ENCODE measurements around the gene MAP3K15. TPM values are rescaled to one million over a fixed set of nuclear protein-coding genes. Genes with fewer than 3 reads are reported as not detected.

The MAP3K15 gene
- total RNA-seq, 1 donor from 2014 or later = 2.9 TPM

DNA sequence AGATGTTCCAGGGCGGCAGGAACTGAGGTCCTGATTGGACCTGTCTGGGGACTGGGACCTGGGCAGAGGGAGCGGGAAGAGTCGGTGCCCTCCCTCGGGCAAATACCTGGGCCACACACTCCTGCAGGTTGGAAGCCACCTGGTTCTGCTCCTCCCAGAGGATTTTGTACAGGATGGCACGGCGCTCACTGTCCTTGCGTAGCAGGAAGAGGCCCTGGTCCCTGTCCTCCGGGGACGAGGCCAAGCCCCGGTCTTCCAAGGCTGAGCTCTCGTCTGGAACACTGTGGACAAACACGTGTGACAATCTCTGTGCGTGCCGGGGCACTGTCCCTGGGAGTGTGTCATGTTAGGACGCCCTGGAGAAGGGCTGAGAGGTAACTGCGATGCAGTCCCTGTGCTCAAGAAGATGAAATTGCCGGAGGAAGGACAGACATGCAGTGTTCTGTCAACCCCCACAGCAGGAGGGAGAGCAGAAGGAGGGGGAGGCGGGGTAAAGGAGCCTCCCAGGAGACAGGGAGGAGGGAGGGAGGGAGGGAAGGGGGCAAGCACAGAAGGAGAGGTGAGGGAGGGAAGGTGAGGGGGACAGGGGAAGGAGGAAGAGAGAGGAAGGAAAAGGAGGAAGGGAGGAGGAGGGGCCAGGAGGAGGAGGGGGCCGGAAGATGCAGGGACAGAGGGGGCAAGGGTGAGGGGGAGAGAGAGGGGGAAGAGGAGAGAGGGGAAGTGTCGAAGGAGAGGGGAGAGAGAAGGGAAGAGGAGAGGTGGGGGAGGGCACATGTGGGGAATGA, 142.6 kb downstream of the MAP3K15 start:
- Mint-ChIP-seq H3K4me1 (ENCODE audit: unreplicated experiment) (no peaks in the 10 kb centered on the region), H3K4me3 (peak overlapping the region; percentile 86), H3K27ac (peak overlapping the region; percentile 25), H3K27me3 (peaks cover 4% of the 10 kb centered on the region), H3K36me3 (no peaks in the 10 kb centered on the region), H3K9me3 (no peaks in the 10 kb centered on the region)
- TF ChIP-seq, protein P1, sequence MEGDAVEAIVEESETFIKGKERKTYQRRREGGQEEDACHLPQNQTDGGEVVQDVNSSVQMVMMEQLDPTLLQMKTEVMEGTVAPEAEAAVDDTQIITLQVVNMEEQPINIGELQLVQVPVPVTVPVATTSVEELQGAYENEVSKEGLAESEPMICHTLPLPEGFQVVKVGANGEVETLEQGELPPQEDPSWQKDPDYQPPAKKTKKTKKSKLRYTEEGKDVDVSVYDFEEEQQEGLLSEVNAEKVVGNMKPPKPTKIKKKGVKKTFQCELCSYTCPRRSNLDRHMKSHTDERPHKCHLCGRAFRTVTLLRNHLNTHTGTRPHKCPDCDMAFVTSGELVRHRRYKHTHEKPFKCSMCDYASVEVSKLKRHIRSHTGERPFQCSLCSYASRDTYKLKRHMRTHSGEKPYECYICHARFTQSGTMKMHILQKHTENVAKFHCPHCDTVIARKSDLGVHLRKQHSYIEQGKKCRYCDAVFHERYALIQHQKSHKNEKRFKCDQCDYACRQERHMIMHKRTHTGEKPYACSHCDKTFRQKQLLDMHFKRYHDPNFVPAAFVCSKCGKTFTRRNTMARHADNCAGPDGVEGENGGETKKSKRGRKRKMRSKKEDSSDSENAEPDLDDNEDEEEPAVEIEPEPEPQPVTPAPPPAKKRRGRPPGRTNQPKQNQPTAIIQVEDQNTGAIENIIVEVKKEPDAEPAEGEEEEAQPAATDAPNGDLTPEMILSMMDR (conservative IDR thresholded peaks at IDR 0.05) = no peak
- DNase-seq (ENCODE audit: extremely low spot score, unreplicated experiment) = no peak

DNA sequence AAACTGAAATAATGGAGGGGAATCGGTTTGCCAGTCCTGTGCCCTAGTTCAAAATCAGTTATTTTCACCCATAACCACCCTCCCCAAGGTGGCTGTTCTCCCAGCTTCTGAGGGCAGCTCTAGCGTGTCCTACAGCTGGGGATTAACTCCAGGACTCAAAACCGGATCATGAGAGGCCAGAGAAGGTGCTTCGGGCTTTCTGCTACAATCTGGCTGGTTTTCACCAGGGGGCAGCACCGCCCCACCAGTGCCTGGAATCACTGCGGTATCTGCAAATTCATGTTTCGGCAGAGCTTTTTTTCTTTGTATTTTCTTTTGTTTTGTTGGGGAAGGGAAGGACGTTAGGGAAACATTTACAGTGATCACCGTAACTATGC, 143.2 kb downstream of the MAP3K15 start:
- Mint-ChIP-seq H3K36me3 (no peaks in the 10 kb centered on the region), H3K4me1 (ENCODE audit: unreplicated experiment) (no peaks in the 10 kb centered on the region), H3K4me3 (peak overlapping the region; percentile 86), H3K9me3 (no peaks in the 10 kb centered on the region), H3K27me3 (peaks cover 4% of the 10 kb centered on the region), H3K27ac (peak overlapping the region; percentile 25)
- TF ChIP-seq, protein P1 (conservative IDR thresholded peaks at IDR 0.05) = peak; percentile 83
- DNase-seq (ENCODE audit: extremely low spot score, unreplicated experiment) = no peak

- no peaks in the 10 kb centered on the region for H3K4me1 Mint-ChIP-seq (ENCODE audit: unreplicated experiment)
- no peak overlapping the region for H3K4me3 Mint-ChIP-seq
- TF ChIP-seq, protein P1 (conservative IDR thresholded peaks at IDR 0.05) = no peak
- H3K27me3 Mint-ChIP-seq = peaks cover 4% of the 10 kb centered on the region
- no peak for DNase-seq (ENCODE audit: extremely low spot score, unreplicated experiment)
- no peak overlapping the region for H3K27ac Mint-ChIP-seq
- H3K36me3 Mint-ChIP-seq = peaks cover 3% of the 10 kb centered on the region
- H3K9me3 Mint-ChIP-seq = no peaks in the 10 kb centered on the region
Observed at GRCh38 chrX:19370061-19370460, 145.2 kb downstream of the MAP3K15 start.

- Mint-ChIP-seq H3K4me3 (no peak overlapping the region), H3K4me1 (ENCODE audit: unreplicated experiment) (no peaks in the 10 kb centered on the region), H3K27ac (no peak overlapping the region), H3K27me3 (peaks cover 4% of the 10 kb centered on the region), H3K9me3 (no peaks in the 10 kb centered on the region), H3K36me3 (peaks cover 3% of the 10 kb centered on the region)
- no peak for DNase-seq (ENCODE audit: extremely low spot score, unreplicated experiment)
- TF ChIP-seq, protein P1 (conservative IDR thresholded peaks at IDR 0.05) = no peak
Observed at GRCh38 chrX:19368576-19368975, 146.7 kb downstream of the MAP3K15 start.

DNA sequence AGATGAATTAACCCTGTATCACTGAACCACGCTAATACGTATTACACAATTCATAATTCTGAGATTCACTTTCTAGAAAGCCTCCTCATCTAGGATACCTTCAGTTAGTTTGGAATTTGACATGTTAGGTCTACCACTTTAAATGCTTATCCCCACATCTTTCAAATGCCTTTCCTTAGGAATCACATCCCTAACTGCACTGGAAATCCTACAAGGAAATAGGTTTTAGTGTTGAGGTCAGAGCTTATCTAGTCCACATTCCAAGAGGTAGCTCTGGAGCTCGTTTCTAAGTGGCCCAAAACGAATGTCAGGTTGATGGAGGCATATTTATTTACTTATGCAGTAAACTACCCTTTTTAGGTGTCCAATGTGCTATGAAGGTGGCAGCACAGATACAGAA, 153.6 kb downstream of the MAP3K15 start:
- Mint-ChIP-seq H3K27me3 (no peaks in the 10 kb centered on the region), H3K4me1 (ENCODE audit: unreplicated experiment) (no peaks in the 10 kb centered on the region), H3K36me3 (peaks cover 9% of the 10 kb centered on the region), H3K9me3 (no peaks in the 10 kb centered on the region), H3K27ac (no peak overlapping the region), H3K4me3 (no peak overlapping the region)
- no peak for DNase-seq (ENCODE audit: extremely low spot score, unreplicated experiment)
- TF ChIP-seq, protein P1 (conservative IDR thresholded peaks at IDR 0.05) = no peak

All from type B pancreatic cell (in vitro differentiated cells).